HepG2 (cell line): ENCODE results near the gene RAB8A. TPM values are rescaled to one million over a fixed set of nuclear protein-coding genes. Genes with fewer than 3 reads are reported as not detected.

ENCODE experiments used
- FLYWCH1 ChIP-seq: sonication (generic); formaldehyde crosslinking; IDR thresholded peaks from 2 replicates; pipeline ENCODE4 v1.8.1; 2023; ENCODE audit warnings: mild to moderate bottlenecking, missing genetic modification reagents
- HOXA9 ChIP-seq: sonication (generic); formaldehyde crosslinking; IDR thresholded peaks from 2 replicates; pipeline ENCODE4 v1.8.1; 2022; ENCODE audit warnings: missing genetic modification reagents, mild to moderate bottlenecking, moderate library complexity, borderline replicate concordance
- KAT7 ChIP-seq: IDR thresholded peaks from 2 replicates; pipeline ENCODE4 v1.6.1; 2018; ENCODE audit warnings: borderline replicate concordance, missing compliant biosample characterization
- KLF13 ChIP-seq: sonication (generic); formaldehyde crosslinking; IDR thresholded peaks from 2 replicates; pipeline ENCODE4 v1.4.0; 2020; ENCODE audit warnings: mild to moderate bottlenecking, missing genetic modification reagents
- KLF15 ChIP-seq: sonication (generic); formaldehyde crosslinking; IDR thresholded peaks from 2 replicates; pipeline ENCODE4 v1.8.1; 2023; ENCODE audit warnings: borderline replicate concordance, mild to moderate bottlenecking, inconsistent platforms, missing genetic modification reagents, mixed read lengths
- PAWR ChIP-seq: sonication (generic); formaldehyde crosslinking; IDR thresholded peaks from 2 replicates; pipeline ENCODE4 v1.4.0; 2020; ENCODE audit warnings: missing genetic modification reagents, mild to moderate bottlenecking, borderline replicate concordance
- PHB2 ChIP-seq: fragments of 450-650 bp; IDR thresholded peaks from 2 replicates; pipeline ENCODE4 v1.6.1; 2018; ENCODE audit not compliant: partially characterized antibody
- PHF5A ChIP-seq: IDR thresholded peaks from one replicate; pipeline ENCODE4 v1.6.1; 2018; ENCODE audit warnings: low read depth, missing genetic modification reagents; ENCODE audit not compliant: unreplicated experiment
- SALL1 ChIP-seq: sonication (generic); formaldehyde crosslinking; IDR thresholded peaks from 2 replicates; pipeline ENCODE4 v1.8.0; 2022; ENCODE audit warnings: mild to moderate bottlenecking, missing genetic modification reagents
- STAT5B ChIP-seq: sonication (generic); formaldehyde crosslinking; IDR thresholded peaks from 2 replicates; pipeline ENCODE4 v1.4.0; 2020; ENCODE audit warnings: missing genetic modification reagents
- ZNF205 ChIP-seq: IDR thresholded peaks from 2 replicates; pipeline ENCODE4 v1.6.1; 2018; ENCODE audit warnings: missing biosample characterization, missing genetic modification reagents
- ZNF562 ChIP-seq: sonication (generic); formaldehyde crosslinking; IDR thresholded peaks from 2 replicates; pipeline ENCODE4 v1.8.0; 2022; ENCODE audit warnings: missing genetic modification reagents, borderline replicate concordance
- ZNF766 ChIP-seq: sonication (generic); formaldehyde crosslinking; IDR thresholded peaks from 2 replicates; pipeline ENCODE4 v1.5.0; 2020; ENCODE audit warnings: missing genetic modification reagents, borderline replicate concordance
- ZNF83 ChIP-seq: sonication (generic); formaldehyde crosslinking; IDR thresholded peaks from 2 replicates; pipeline ENCODE4 v1.4.0; 2020; ENCODE audit warnings: missing genetic modification reagents, mild to moderate bottlenecking, borderline replicate concordance
- polyA plus RNA-seq, 8 experiments: library from polyadenylated mRNA; depleted of rRNA in 3 of 8; stranded (reverse) in 7 of 8; unstranded in 1 of 8; fragments of >200 nt; fragmentation: Illumina TruSeq in 4 of 8; extraction: Trizol in 4 of 8; gene quantifications; 2 replicates each; pipeline versions ENCODE4 v1.2.1 to v1.2.3, GENCODE V29; 2011 to 2016; ENCODE audit warnings: low read depth in 4 of 8, missing spikeins in 1 of 8, mixed read lengths in 1 of 8; ENCODE audit not compliant: insufficient read depth in 1 of 8
- total RNA-seq, 5 experiments: library from RNA; depleted of rRNA; stranded (reverse); fragments of >200 nt; fragmentation: Illumina TruSeq; extraction: Trizol; gene quantifications; 2 replicates each; pipeline ENCODE4 v1.2.3, GENCODE V29; 2016; ENCODE audit warnings: low read depth in 1 of 5
- TF ChIP-seq, protein P1 (sequence below): IDR thresholded peaks from 2 replicates; pipeline ENCODE4 v1.6.1; 2016; ENCODE audit warnings: missing compliant biosample characterization, missing genetic modification reagents, borderline replicate concordance
- TF ChIP-seq, protein P2 (sequence below): fragments of 450-650 bp; IDR thresholded peaks from 2 replicates; pipeline ENCODE4 v1.6.1; 2017
- TF ChIP-seq, protein P3 (sequence below): sonication (generic); formaldehyde crosslinking; IDR thresholded peaks from 2 replicates; pipeline ENCODE4 v1.5.0; 2020; ENCODE audit warnings: missing genetic modification reagents, mild to moderate bottlenecking, borderline replicate concordance
- TF ChIP-seq, protein P4 (sequence below): sonication (generic); formaldehyde crosslinking; conservative IDR thresholded peaks from 2 replicates; pipeline ENCODE4 v1.5.0; 2020; ENCODE audit warnings: missing genetic modification reagents
- TF ChIP-seq, protein P5 (sequence below): sonication (generic); formaldehyde crosslinking; IDR thresholded peaks from 2 replicates; pipeline ENCODE4 v1.5.1; 2020; ENCODE audit warnings: missing genetic modification reagents, mild to moderate bottlenecking, borderline replicate concordance
- TF ChIP-seq, protein P6 (sequence below): sonication (generic); formaldehyde crosslinking; IDR thresholded peaks from 2 replicates; pipeline ENCODE4 v1.8.1; 2023; ENCODE audit warnings: mild to moderate bottlenecking, missing genetic modification reagents

The RAB8A gene
- total and polyA plus RNA-seq, 2 of the 13 experiments (the other 11 are each of a cell fraction or from before 2014, with no cell fraction given): 36.7 to 45.0 TPM

DNA sequence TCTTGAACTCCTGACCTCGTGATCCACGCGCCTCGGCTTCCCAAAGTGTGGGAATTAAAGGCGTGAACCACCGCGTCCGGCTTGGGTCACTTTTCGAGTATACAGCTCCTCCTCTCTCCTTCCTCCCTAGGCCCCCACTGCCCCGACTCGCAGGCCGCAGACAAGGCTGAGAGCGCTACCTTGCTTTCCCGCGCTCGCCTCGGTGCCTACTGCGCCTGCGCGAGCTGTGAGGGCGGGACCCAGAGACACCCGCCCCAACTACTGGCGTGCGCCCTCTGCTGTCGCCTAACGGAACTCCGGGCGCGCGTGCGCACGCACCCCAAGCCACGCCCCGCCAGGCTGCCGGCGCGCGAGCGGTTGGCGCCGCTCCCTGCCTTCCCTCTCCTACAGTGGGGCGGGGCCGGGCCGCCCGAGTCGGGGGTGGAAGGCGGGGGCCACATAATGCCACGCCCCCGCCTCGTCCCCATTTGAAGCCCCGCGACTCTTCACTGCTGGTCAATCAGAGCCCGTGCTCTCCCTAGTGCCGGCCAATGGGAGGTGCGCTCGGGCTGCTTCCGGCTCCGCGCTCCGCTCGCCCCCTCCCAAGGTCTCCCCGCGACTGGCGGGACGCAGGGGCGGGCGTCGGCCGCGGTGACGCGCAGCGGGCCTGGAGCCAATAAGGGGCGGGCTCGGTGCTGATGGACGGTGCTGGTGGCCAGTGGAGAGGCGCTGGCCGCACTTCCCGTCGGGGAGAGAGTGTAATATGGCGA is at the start of gene RAB8A (continued):
- no peak for TF ChIP-seq KLF15
- TF ChIP-seq KAT7 (CRISPR knock-in tag): no peak
- TF ChIP-seq, protein P1, sequence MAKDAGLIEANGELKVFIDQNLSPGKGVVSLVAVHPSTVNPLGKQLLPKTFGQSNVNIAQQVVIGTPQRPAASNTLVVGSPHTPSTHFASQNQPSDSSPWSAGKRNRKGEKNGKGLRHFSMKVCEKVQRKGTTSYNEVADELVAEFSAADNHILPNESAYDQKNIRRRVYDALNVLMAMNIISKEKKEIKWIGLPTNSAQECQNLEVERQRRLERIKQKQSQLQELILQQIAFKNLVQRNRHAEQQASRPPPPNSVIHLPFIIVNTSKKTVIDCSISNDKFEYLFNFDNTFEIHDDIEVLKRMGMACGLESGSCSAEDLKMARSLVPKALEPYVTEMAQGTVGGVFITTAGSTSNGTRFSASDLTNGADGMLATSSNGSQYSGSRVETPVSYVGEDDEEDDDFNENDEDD (CRISPR knock-in tag): peak; percentile 99
- TF ChIP-seq FLYWCH1 (CRISPR knock-in tag): no peak
- TF ChIP-seq ZNF766 (CRISPR knock-in tag): no peak
- TF ChIP-seq, protein P2, sequence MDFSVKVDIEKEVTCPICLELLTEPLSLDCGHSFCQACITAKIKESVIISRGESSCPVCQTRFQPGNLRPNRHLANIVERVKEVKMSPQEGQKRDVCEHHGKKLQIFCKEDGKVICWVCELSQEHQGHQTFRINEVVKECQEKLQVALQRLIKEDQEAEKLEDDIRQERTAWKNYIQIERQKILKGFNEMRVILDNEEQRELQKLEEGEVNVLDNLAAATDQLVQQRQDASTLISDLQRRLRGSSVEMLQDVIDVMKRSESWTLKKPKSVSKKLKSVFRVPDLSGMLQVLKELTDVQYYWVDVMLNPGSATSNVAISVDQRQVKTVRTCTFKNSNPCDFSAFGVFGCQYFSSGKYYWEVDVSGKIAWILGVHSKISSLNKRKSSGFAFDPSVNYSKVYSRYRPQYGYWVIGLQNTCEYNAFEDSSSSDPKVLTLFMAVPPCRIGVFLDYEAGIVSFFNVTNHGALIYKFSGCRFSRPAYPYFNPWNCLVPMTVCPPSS: no peak
- TF ChIP-seq PAWR: no peak
- TF ChIP-seq KLF13 (CRISPR knock-in tag): no peak
- TF ChIP-seq, protein P3, sequence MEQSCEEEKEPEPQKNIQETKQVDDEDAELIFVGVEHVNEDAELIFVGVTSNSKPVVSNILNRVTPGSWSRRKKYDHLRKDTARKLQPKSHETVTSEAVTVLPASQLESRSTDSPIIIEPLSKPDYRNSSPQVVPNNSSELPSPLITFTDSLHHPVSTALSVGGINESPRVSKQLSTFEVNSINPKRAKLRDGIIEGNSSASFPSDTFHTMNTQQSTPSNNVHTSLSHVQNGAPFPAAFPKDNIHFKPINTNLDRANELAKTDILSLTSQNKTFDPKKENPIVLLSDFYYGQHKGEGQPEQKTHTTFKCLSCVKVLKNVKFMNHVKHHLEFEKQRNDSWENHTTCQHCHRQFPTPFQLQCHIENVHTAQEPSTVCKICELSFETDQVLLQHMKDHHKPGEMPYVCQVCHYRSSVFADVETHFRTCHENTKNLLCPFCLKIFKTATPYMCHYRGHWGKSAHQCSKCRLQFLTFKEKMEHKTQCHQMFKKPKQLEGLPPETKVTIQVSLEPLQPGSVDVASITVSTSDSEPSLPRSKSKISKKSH (CRISPR knock-in tag): peak; percentile 41; the same call in 1 of the 2 replicates
- TF ChIP-seq PHB2: no peak
- TF ChIP-seq PHF5A (CRISPR knock-in tag): peak; percentile 40
- peak; percentile 73 for TF ChIP-seq SALL1
- TF ChIP-seq, protein P4, sequence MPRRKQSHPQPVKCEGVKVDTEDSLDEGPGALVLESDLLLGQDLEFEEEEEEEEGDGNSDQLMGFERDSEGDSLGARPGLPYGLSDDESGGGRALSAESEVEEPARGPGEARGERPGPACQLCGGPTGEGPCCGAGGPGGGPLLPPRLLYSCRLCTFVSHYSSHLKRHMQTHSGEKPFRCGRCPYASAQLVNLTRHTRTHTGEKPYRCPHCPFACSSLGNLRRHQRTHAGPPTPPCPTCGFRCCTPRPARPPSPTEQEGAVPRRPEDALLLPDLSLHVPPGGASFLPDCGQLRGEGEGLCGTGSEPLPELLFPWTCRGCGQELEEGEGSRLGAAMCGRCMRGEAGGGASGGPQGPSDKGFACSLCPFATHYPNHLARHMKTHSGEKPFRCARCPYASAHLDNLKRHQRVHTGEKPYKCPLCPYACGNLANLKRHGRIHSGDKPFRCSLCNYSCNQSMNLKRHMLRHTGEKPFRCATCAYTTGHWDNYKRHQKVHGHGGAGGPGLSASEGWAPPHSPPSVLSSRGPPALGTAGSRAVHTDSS (CRISPR knock-in tag): no peak
- no peak for TF ChIP-seq ZNF83 (CRISPR knock-in tag)
- TF ChIP-seq, protein P5, sequence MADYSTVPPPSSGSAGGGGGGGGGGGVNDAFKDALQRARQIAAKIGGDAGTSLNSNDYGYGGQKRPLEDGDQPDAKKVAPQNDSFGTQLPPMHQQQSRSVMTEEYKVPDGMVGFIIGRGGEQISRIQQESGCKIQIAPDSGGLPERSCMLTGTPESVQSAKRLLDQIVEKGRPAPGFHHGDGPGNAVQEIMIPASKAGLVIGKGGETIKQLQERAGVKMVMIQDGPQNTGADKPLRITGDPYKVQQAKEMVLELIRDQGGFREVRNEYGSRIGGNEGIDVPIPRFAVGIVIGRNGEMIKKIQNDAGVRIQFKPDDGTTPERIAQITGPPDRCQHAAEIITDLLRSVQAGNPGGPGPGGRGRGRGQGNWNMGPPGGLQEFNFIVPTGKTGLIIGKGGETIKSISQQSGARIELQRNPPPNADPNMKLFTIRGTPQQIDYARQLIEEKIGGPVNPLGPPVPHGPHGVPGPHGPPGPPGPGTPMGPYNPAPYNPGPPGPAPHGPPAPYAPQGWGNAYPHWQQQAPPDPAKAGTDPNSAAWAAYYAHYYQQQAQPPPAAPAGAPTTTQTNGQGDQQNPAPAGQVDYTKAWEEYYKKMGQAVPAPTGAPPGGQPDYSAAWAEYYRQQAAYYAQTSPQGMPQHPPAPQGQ (CRISPR knock-in tag): no peak
- TF ChIP-seq HOXA9 (CRISPR knock-in tag): peak; percentile 84; the same call in 1 of the 2 replicates
- TF ChIP-seq STAT5B: no peak
- TF ChIP-seq ZNF562 (CRISPR knock-in tag): no peak
- TF ChIP-seq, protein P6, sequence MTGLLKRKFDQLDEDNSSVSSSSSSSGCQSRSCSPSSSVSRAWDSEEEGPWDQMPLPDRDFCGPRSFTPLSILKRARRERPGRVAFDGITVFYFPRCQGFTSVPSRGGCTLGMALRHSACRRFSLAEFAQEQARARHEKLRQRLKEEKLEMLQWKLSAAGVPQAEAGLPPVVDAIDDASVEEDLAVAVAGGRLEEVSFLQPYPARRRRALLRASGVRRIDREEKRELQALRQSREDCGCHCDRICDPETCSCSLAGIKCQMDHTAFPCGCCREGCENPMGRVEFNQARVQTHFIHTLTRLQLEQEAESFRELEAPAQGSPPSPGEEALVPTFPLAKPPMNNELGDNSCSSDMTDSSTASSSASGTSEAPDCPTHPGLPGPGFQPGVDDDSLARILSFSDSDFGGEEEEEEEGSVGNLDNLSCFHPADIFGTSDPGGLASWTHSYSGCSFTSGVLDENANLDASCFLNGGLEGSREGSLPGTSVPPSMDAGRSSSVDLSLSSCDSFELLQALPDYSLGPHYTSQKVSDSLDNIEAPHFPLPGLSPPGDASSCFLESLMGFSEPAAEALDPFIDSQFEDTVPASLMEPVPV (CRISPR knock-in tag): peak; percentile 88; the same call in 1 of the 2 replicates
- TF ChIP-seq ZNF205 (CRISPR knock-in tag): no peak
